H9 (cell line): Measurements from ENCODE around the gene TRIM56. TPM values are rescaled to one million over a fixed set of nuclear protein-coding genes. Genes with fewer than 3 reads are reported as not detected.
A peak's percentile ranks its signal among the peaks of the same experiment; 100 is the strongest.

Experiments used
- DNase-seq: peaks from one replicate; pipeline ENCODE4 v3.0.0-alpha.2; 2017
- H2AFZ ChIP-seq: one replicate; pipeline ENCODE4 v1.6.1; 2013; ENCODE audit warnings: mild to moderate bottlenecking, low read length, control low read depth, moderate library complexity
- H2AK5ac ChIP-seq: 2 replicates; pipeline ENCODE4 v1.6.1; 2013; ENCODE audit warnings: low read length, control low read depth, mixed read lengths; ENCODE audit not compliant: insufficient read length
- H2BK120ac ChIP-seq: one replicate; pipeline ENCODE4 v1.6.1; 2013; ENCODE audit warnings: low read depth, mild to moderate bottlenecking, low read length, control low read depth, inconsistent platforms; ENCODE audit not compliant: poor library complexity, severe bottlenecking
- H2BK12ac ChIP-seq: 2 replicates; pipeline ENCODE4 v1.6.1; 2013; ENCODE audit warnings: low read length, control low read depth, mixed read lengths, low read depth; ENCODE audit not compliant: insufficient read length
- H2BK15ac ChIP-seq: 2 replicates; pipeline ENCODE4 v1.6.1; 2013; ENCODE audit warnings: low read depth, low read length, control low read depth
- H2BK20ac ChIP-seq: one replicate; pipeline ENCODE4 v1.6.1; 2013; ENCODE audit warnings: low read depth, mild to moderate bottlenecking, low read length, control low read depth, inconsistent platforms; ENCODE audit not compliant: poor library complexity, severe bottlenecking
- H2BK5ac ChIP-seq: 2 replicates; pipeline ENCODE4 v1.6.1; 2013; ENCODE audit warnings: low read length, control low read depth, mixed read lengths; ENCODE audit not compliant: insufficient read length
- H3K14ac ChIP-seq: 2 replicates; pipeline ENCODE4 v1.6.1; 2013; ENCODE audit warnings: low read length, control low read depth; ENCODE audit not compliant: insufficient read depth
- H3K18ac ChIP-seq: 2 replicates; pipeline ENCODE4 v1.6.1; 2013; ENCODE audit warnings: low read depth, mild to moderate bottlenecking, mixed read lengths, low read length, control low read depth; ENCODE audit not compliant: insufficient read length
- H3K23ac ChIP-seq: 2 replicates; pipeline ENCODE4 v1.6.1; 2013; ENCODE audit warnings: low read length, control low read depth, mixed read lengths, low read depth; ENCODE audit not compliant: insufficient read length
- H3K23me2 ChIP-seq: 2 replicates; pipeline ENCODE4 v1.6.1; 2013; ENCODE audit warnings: low read depth, mild to moderate bottlenecking, mixed read lengths, low read length, control low read depth; ENCODE audit not compliant: insufficient read length, poor library complexity, severe bottlenecking
- H3K27ac ChIP-seq: 2 replicates; pipeline ENCODE4 v1.5.1; 2013; ENCODE audit warnings: low read length, control low read depth, mixed read lengths, low read depth; ENCODE audit not compliant: insufficient read length
- H3K27me3 ChIP-seq: 2 replicates; pipeline ENCODE4 v1.6.1; 2013; ENCODE audit warnings: low read length, control low read depth, inconsistent platforms; ENCODE audit not compliant: insufficient read depth
- H3K4ac ChIP-seq: 2 replicates; pipeline ENCODE4 v1.6.1; 2013; ENCODE audit warnings: low read depth, mild to moderate bottlenecking, control low read depth, inconsistent platforms, low read length, moderate library complexity
- H3K4me1 ChIP-seq: 2 replicates; pipeline ENCODE4 v1.6.1; 2013; ENCODE audit warnings: low read length, control low read depth, inconsistent platforms; ENCODE audit not compliant: insufficient read depth
- H3K4me2 ChIP-seq: 2 replicates; pipeline ENCODE4 v1.6.1; 2013; ENCODE audit warnings: low read length, control low read depth, mixed read lengths; ENCODE audit not compliant: insufficient read length, insufficient read depth
- H3K56ac ChIP-seq: 2 replicates; pipeline ENCODE4 v1.6.1; 2013; ENCODE audit warnings: low read depth, mild to moderate bottlenecking, mixed read lengths, low read length, control low read depth; ENCODE audit not compliant: insufficient read length
- H3K79me1 ChIP-seq: 2 replicates; pipeline ENCODE4 v1.6.1; 2013; ENCODE audit warnings: low read depth, mild to moderate bottlenecking, moderate library complexity, low read length, control low read depth, inconsistent platforms; ENCODE audit not compliant: insufficient read depth, poor library complexity, severe bottlenecking
- H3K79me2 ChIP-seq: 2 replicates; pipeline ENCODE4 v1.6.1; 2013; ENCODE audit warnings: low read length, control low read depth, inconsistent platforms; ENCODE audit not compliant: insufficient read depth
- H3K9ac ChIP-seq: 2 replicates; pipeline ENCODE4 v1.6.1; 2013; ENCODE audit warnings: low read length, control low read depth, mixed read lengths; ENCODE audit not compliant: insufficient read length; ENCODE audit errors: extremely low read depth
- H3K9me3 ChIP-seq: one replicate; pipeline ENCODE4 v1.6.1; 2013; ENCODE audit warnings: low read depth, low read length, inconsistent platforms; ENCODE audit not compliant: control insufficient read depth
- H3T11ph ChIP-seq: one replicate; pipeline ENCODE4 v1.6.1; 2013; ENCODE audit warnings: mild to moderate bottlenecking, low read length, control low read depth, inconsistent platforms
- H4K20me1 ChIP-seq: one replicate; pipeline ENCODE4 v1.6.1; 2013; ENCODE audit not compliant: control insufficient read depth, insufficient read length, insufficient read depth
- H4K5ac ChIP-seq: 2 replicates; pipeline ENCODE4 v1.6.1; 2013; ENCODE audit warnings: low read depth, mild to moderate bottlenecking, mixed read lengths, low read length, control low read depth; ENCODE audit not compliant: insufficient read length
- H4K8ac ChIP-seq: replicated peaks from 2 replicates; pipeline ENCODE4 v1.6.1; 2013; ENCODE audit warnings: low read length, control low read depth, mixed read lengths, low read depth; ENCODE audit not compliant: insufficient read length
- H4K91ac ChIP-seq: 2 replicates; pipeline ENCODE4 v1.6.1; 2013; ENCODE audit warnings: low read depth, mild to moderate bottlenecking, moderate library complexity, mixed read lengths, low read length, control low read depth; ENCODE audit not compliant: insufficient read length
- H3K27ac Mint-ChIP-seq, 3 experiments: 2 replicates in 2 of 3; 3 replicates in 1 of 3; pipeline ENCODE4 v1.8.0; 2020 to 2021; ENCODE audit warnings: mixed read lengths in 3 of 3, mild to moderate bottlenecking in 1 of 3, moderate library complexity in 1 of 3
- H3K27me3 Mint-ChIP-seq: 2 replicates; pipeline ENCODE4 v1.8.0; 2021; ENCODE audit warnings: low read depth, mild to moderate bottlenecking, moderate library complexity, mixed read lengths
- H3K36me3 Mint-ChIP-seq, 3 experiments: 2 replicates in 2 of 3; 3 replicates in 1 of 3; pipeline ENCODE4 v1.8.0; 2020 to 2021; ENCODE audit warnings: low read depth in 3 of 3, mixed read lengths in 3 of 3; ENCODE audit not compliant: insufficient read depth in 1 of 3
- H3K4me1 Mint-ChIP-seq, 2 experiments: 2 replicates each; pipeline ENCODE4 v1.8.0; 2020; ENCODE audit warnings: mixed read lengths in 2 of 2
- H3K4me3 Mint-ChIP-seq, 2 experiments: 2 replicates in 1 of 2; 3 replicates in 1 of 2; pipeline ENCODE4 v1.8.0; 2020 to 2021; ENCODE audit warnings: mild to moderate bottlenecking in 2 of 2, mixed read lengths in 2 of 2, moderate library complexity in 1 of 2
- H3K9me3 Mint-ChIP-seq, 2 experiments: 2 replicates in 1 of 2; 3 replicates in 1 of 2; pipeline ENCODE4 v1.8.0; 2020; ENCODE audit warnings: mild to moderate bottlenecking in 2 of 2, mixed read lengths in 2 of 2, moderate library complexity in 1 of 2
- WGBS: extraction: QIAGEN DNeasy Blood & Tissue Kit; methylation state at CpG from one replicate; pipeline ENCODE4 v1.1.7; 2013; ENCODE audit warnings: missing lambda C conversion rate, low lambda C conversion rate, mixed read lengths; ENCODE audit not compliant: insufficient read length; ENCODE audit errors: extremely low coverage; 5-methylcytosine and 5-hydroxymethylcytosine counted together
- total RNA-seq: library from RNA; stranded (reverse); gene quantifications from 2 replicates; pipeline ENCODE4 v1.2.1, GENCODE V29; 2021
- TF ChIP-seq, protein P1 (sequence below): fragments of 200-600 bp; sonication (generic); conservative IDR thresholded peaks from 3 replicates; pipeline ENCODE4 v1.8.0; 2021; ENCODE audit warnings: antibody characterized with exemption, mild to moderate bottlenecking

The TRIM56 gene
- total RNA-seq, 1 experiment from 2014 or later = 21.8 TPM

DNA sequence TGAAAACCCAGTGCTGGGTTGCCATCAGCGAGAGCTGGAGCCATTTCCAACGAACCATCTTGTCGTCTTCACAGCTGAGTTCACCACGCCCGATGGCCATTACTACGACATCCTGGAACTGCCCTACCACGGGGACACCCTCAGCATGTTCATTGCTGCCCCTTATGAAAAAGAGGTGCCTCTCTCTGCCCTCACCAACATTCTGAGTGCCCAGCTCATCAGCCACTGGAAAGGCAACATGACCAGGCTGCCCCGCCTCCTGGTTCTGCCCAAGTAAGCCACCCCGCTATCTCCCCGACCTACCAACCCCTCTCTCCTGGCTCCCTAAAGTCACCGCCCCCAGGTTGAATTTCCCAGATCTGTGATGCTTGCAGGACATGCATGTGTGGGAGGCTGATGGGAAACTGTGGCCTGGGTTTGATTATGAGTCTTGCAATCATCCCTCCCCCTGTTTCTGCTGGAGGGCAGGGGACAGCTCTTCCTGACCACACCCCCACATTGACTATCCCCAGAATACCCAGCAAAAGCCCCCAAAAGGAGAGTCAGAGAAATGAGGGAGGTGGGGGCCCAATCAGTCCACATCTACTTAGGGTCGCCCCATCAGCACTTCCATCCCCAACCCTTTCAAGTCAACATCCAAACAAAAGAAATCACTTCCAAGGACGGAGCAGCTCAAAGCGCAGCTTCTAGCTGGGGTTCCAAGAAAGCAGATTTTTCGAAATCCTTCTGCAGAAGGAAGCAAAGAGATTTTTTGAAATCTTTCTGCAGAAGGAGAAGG lies 48.5 kb downstream of the TRIM56 start:
- Mint-ChIP-seq H3K27ac (peak overlapping the region; percentile 3 to 86 (median 10); a peak in 4 of 7 replicates), H3K36me3 (peaks cover 0 to 32% (median 0%) of the 10 kb centered on the region in 3 experiments; a peak in 2 of 7 replicates), H3K9me3 (no peaks in the 10 kb centered on the region), H3K27me3 (no peaks in the 10 kb centered on the region; the same call in 1 of the 2 replicates), H3K4me1 (peaks cover 28 to 36% of the 10 kb centered on the region in 2 experiments), H3K4me3 (0 out of 5 replicates have a peak overlapping the region, but pooled peaks of 1 of the 2 experiments have one; percentile 2)
- no peak overlapping the region for H3K4me2 ChIP-seq
- no peak overlapping the region for H2BK12ac ChIP-seq
- no peaks in the 10 kb centered on the region for H3K79me1 ChIP-seq
- no peak overlapping the region for H3T11ph ChIP-seq
- no peak for DNase-seq
- no CpG with 5 or more reads among the region's 15 CpGs for WGBS
- no peaks in the 10 kb centered on the region for H3K27me3 ChIP-seq
- H2BK5ac ChIP-seq = no peak overlapping the region
- TF ChIP-seq, protein P1, sequence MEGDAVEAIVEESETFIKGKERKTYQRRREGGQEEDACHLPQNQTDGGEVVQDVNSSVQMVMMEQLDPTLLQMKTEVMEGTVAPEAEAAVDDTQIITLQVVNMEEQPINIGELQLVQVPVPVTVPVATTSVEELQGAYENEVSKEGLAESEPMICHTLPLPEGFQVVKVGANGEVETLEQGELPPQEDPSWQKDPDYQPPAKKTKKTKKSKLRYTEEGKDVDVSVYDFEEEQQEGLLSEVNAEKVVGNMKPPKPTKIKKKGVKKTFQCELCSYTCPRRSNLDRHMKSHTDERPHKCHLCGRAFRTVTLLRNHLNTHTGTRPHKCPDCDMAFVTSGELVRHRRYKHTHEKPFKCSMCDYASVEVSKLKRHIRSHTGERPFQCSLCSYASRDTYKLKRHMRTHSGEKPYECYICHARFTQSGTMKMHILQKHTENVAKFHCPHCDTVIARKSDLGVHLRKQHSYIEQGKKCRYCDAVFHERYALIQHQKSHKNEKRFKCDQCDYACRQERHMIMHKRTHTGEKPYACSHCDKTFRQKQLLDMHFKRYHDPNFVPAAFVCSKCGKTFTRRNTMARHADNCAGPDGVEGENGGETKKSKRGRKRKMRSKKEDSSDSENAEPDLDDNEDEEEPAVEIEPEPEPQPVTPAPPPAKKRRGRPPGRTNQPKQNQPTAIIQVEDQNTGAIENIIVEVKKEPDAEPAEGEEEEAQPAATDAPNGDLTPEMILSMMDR = no peak
- H3K9me3 ChIP-seq = no peaks in the 10 kb centered on the region
- no peak overlapping the region for H4K8ac ChIP-seq
- H2BK20ac ChIP-seq = no peak overlapping the region
- peaks cover 3% of the 10 kb centered on the region for H3K23me2 ChIP-seq
- H3K4me1 ChIP-seq = no peaks in the 10 kb centered on the region
- H3K23ac ChIP-seq = no peak overlapping the region
- H3K27ac ChIP-seq = no peak overlapping the region
- no peak overlapping the region for H4K91ac ChIP-seq
- H3K14ac ChIP-seq = no peak overlapping the region
- no peak overlapping the region for H3K18ac ChIP-seq
- H3K9ac ChIP-seq = no peak overlapping the region
- no peak overlapping the region for H2AFZ ChIP-seq
- no peak overlapping the region for H3K56ac ChIP-seq
- H4K5ac ChIP-seq = no peak overlapping the region
- H2BK15ac ChIP-seq = no peak overlapping the region
- H3K4ac ChIP-seq = no peak overlapping the region
- no peaks in the 10 kb centered on the region for H4K20me1 ChIP-seq
- no peak overlapping the region for H2AK5ac ChIP-seq
- no peaks in the 10 kb centered on the region for H3K79me2 ChIP-seq
- no peak overlapping the region for H2BK120ac ChIP-seq
